Type B pancreatic cell (in vitro differentiated cells): Measurements from ENCODE around the gene SEMA3G. TPM values are rescaled to one million over a fixed set of nuclear protein-coding genes. Genes with fewer than 3 reads are reported as not detected.

Experiments
- DNase-seq: peaks from one replicate; pipeline ENCODE4 v3.0.0; 2021; ENCODE audit warnings: mixed read lengths; ENCODE audit not compliant: unreplicated experiment; ENCODE audit errors: extremely low spot score
- H3K27ac Mint-ChIP-seq: 2 replicates; pipeline ENCODE4 v1.8.0; 2021; ENCODE audit warnings: mild to moderate bottlenecking, mixed read lengths
- H3K27me3 Mint-ChIP-seq: 2 replicates; pipeline ENCODE4 v1.8.0; 2021; ENCODE audit warnings: mixed read lengths
- H3K36me3 Mint-ChIP-seq: 2 replicates; pipeline ENCODE4 v1.8.0; 2021; ENCODE audit warnings: mixed read lengths
- H3K4me1 Mint-ChIP-seq: one replicate; pipeline ENCODE4 v1.8.0; 2021; ENCODE audit warnings: mixed read lengths; ENCODE audit not compliant: unreplicated experiment
- H3K4me3 Mint-ChIP-seq: 2 replicates; pipeline ENCODE4 v1.8.0; 2021; ENCODE audit warnings: mild to moderate bottlenecking, mixed read lengths
- H3K9me3 Mint-ChIP-seq: 2 replicates; pipeline ENCODE4 v1.8.0; 2021; ENCODE audit warnings: mixed read lengths
- CTCF ChIP-seq: fragments of 200-600 bp; sonication (generic); conservative IDR thresholded peaks from 2 replicates; pipeline ENCODE4 v1.5.0; 2021; ENCODE audit warnings: antibody characterized with exemption, mild to moderate bottlenecking
- total RNA-seq: library from RNA; stranded (reverse); gene quantifications from 2 replicates; pipeline ENCODE4 v1.2.1, GENCODE V29; 2021; ENCODE audit warnings: low replicate concordance

Gene SEMA3G
- total RNA-seq, 1 donor from 2014 or later, result 0.77 TPM

DNA sequence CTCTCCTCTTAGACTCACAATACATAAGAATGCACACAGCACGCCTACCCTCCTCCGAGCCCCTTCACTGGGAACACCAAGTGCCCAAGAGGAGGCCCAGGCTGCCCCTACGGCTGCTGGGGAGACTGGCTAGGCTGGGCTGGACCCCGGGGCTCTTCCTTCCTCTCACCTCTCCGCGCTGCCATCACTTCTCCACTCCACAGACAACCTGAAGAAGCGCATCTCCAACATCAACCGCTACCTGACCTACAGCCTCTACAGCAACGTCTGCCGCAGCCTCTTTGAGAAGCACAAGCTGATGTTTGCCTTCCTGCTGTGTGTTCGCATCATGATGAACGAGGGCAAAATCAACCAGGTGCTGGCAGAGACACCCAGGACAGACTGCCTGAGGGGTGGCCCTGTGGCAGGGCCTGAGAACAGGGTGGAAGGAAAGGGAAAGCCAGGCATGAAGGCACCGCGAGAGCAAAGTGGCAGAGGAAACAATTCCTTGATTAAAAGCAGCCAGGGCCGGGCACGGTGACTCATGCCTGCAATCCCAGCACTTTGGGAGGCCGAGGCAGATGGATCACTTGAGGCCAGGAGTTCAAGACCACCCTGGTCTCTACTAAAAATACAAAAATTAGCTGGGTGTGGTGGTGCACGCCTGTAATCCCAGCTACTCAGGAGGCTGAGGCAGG is 51.6 kb downstream of the SEMA3G start:
- DNase-seq, result no peak
- no peak overlapping the region for H3K27ac Mint-ChIP-seq
- H3K9me3 Mint-ChIP-seq, result no peaks in the 10 kb centered on the region
- H3K27me3 Mint-ChIP-seq, result no peaks in the 10 kb centered on the region
- no peak overlapping the region for H3K4me3 Mint-ChIP-seq
- no peaks in the 10 kb centered on the region for H3K4me1 Mint-ChIP-seq
- TF ChIP-seq CTCF, result no peak
- peaks cover 3% of the 10 kb centered on the region for H3K36me3 Mint-ChIP-seq

- no peak for DNase-seq
- no peaks in the 10 kb centered on the region for H3K9me3 Mint-ChIP-seq
- H3K27ac Mint-ChIP-seq, result no peak overlapping the region
- no peaks in the 10 kb centered on the region for H3K27me3 Mint-ChIP-seq
- H3K4me1 Mint-ChIP-seq, result no peaks in the 10 kb centered on the region
- peaks cover 3% of the 10 kb centered on the region for H3K36me3 Mint-ChIP-seq
- no peak overlapping the region for H3K4me3 Mint-ChIP-seq
- TF ChIP-seq CTCF, result no peak
Observed at GRCh38 chr3:52392216-52392930, 52.5 kb downstream of the SEMA3G start.

- Mint-ChIP-seq H3K27me3 (no peaks in the 10 kb centered on the region), H3K4me3 (no peak overlapping the region), H3K9me3 (no peaks in the 10 kb centered on the region), H3K36me3 (peaks cover 3% of the 10 kb centered on the region), H3K27ac (no peak overlapping the region), H3K4me1 (no peaks in the 10 kb centered on the region)
- no peak for TF ChIP-seq CTCF
- DNase-seq, result no peak
Observed at GRCh38 chr3:52391096-52391495, 53.8 kb downstream of the SEMA3G start.

DNA sequence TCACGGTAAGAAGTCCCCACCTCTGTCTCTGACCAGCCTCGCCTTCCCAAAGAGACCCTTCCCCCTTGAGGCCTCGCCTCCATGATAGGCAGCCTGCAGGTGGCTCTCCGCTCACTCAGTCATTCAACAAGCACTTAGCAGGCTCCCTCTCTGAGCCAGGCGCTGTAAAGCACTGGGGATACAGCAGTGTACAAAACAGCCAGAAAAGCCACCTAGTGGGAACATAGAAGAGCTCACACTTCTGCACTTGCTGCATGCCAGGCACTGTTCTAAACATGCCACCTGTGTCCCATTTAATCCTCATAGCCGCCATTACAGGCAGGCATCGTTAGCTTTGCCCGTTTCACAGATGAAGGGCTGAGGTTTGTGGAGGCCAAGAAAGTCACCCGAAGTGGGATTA is 56.0 kb downstream of the SEMA3G start:
- no peaks in the 10 kb centered on the region for H3K9me3 Mint-ChIP-seq
- H3K27ac Mint-ChIP-seq, result no peak overlapping the region
- no peak overlapping the region for H3K4me3 Mint-ChIP-seq
- H3K27me3 Mint-ChIP-seq, result no peaks in the 10 kb centered on the region
- no peaks in the 10 kb centered on the region for H3K4me1 Mint-ChIP-seq
- no peak for DNase-seq
- peaks cover 3% of the 10 kb centered on the region for H3K36me3 Mint-ChIP-seq
- TF ChIP-seq CTCF, result no peak

GRCh38 chr3:52388348-52388821 is 56.5 kb downstream of the SEMA3G start:
- no peak for DNase-seq
- TF ChIP-seq CTCF, result no peak
- H3K4me1 Mint-ChIP-seq, result no peaks in the 10 kb centered on the region
- H3K4me3 Mint-ChIP-seq, result no peak overlapping the region
- H3K36me3 Mint-ChIP-seq, result peaks cover 3% of the 10 kb centered on the region
- H3K9me3 Mint-ChIP-seq, result no peaks in the 10 kb centered on the region
- no peaks in the 10 kb centered on the region for H3K27me3 Mint-ChIP-seq
- no peak overlapping the region for H3K27ac Mint-ChIP-seq
